Vagina (tissue), 2 donors: ENCODE measurements around the gene PRKAG2. TPM values are rescaled to one million over a fixed set of nuclear protein-coding genes. Genes with fewer than 3 reads are reported as not detected.

Source experiments
- DNase-seq, 2 donors: peaks; one replicate each; pipeline ENCODE4 v3.0.0-alpha.2; 2017; ENCODE audit errors: extremely low spot score in 2 of 2
- H3K27ac ChIP-seq: fragments of 200-600 bp; sonication (generic); one replicate; pipeline ENCODE4 v1.5.1; 2019
- H3K27me3 ChIP-seq: fragments of 200-600 bp; sonication (generic); one replicate; pipeline ENCODE4 v1.5.1; 2019
- H3K36me3 ChIP-seq, 2 donors: fragments of 200-600 bp; sonication (generic); one replicate each; pipeline ENCODE4 v1.5.1; 2017 to 2019
- H3K4me1 ChIP-seq: fragments of 200-600 bp; sonication (generic); one replicate; pipeline ENCODE4 v1.5.1; 2019
- H3K4me3 ChIP-seq, 2 donors: fragments of 200-600 bp; sonication (generic); 1 replicate in 1 of 2; 2 replicates in 1 of 2; pipeline ENCODE4 v1.5.1; 2016 to 2019
- H3K9me3 ChIP-seq: fragments of 200-600 bp; sonication (generic); one replicate; pipeline ENCODE4 v1.5.1; 2019
- CTCF ChIP-seq, 3 experiments: fragments of 450-650 bp in 2 of 3; fragments of 200-600 bp in 1 of 3; sonication (generic) in 1 of 3; IDR thresholded peaks; one replicate each; pipeline ENCODE4 v1.5.1; 2017 to 2019; ENCODE audit warnings: antibody characterized with exemption in 3 of 3, mild to moderate bottlenecking in 2 of 3, moderate library complexity in 2 of 3
- POLR2A ChIP-seq, 2 donors: fragments of 450-650 bp; IDR thresholded peaks; one replicate each; pipeline ENCODE4 v1.6.1; 2017; ENCODE audit warnings: antibody characterized with exemption in 2 of 2, mild to moderate bottlenecking in 2 of 2, moderate library complexity in 2 of 2
- POLR2AphosphoS5 ChIP-seq, 2 donors: sonication (generic); formaldehyde crosslinking; IDR thresholded peaks; one replicate each; pipeline ENCODE4 v1.9.0; 2017; ENCODE audit warnings: antibody characterized with exemption in 2 of 2, mild to moderate bottlenecking in 2 of 2, low read depth in 1 of 2; ENCODE audit not compliant: insufficient read depth in 1 of 2
- intact Hi-C: fragments of 100-400 bp; cut with DNase I; formaldehyde crosslinking; loops from one replicate; pipeline ENCODE4 v1.15.1; 2023
- total RNA-seq: library from RNA; depleted of rRNA; stranded (reverse); fragments of >200 nt; gene quantifications from one replicate; pipeline ENCODE4 v1.2.3, GENCODE V29; 2016

PRKAG2 gene
- total RNA-seq, 1 donor from 2014 or later, result 25.0 TPM

- Histone ChIP-seq H3K36me3 (no peaks in the 10 kb centered on the region), H3K27ac (no peak overlapping the region), H3K4me1 (peaks cover 12% of the 10 kb centered on the region), H3K9me3 (no peaks in the 10 kb centered on the region), H3K27me3 (no peaks in the 10 kb centered on the region), H3K4me3 (no peak overlapping the region)
- DNase-seq, result no peak
- intact Hi-C loops, result loop anchor here (5.0 to 10.0 kb wide), 2 partner anchors 72 to 204 kb away; no protein-coding TSS in a partner anchor
- TF ChIP-seq POLR2AphosphoS5 (IDR thresholded peaks at IDR 0.05; ENCODE audit: insufficient read depth in 1 of 2, low read depth in 1 of 2) (no peak), CTCF (IDR thresholded peaks at IDR 0.05) (no peak), POLR2A (IDR thresholded peaks at IDR 0.05) (no peak)
These were observed 96.3 kb downstream of the PRKAG2 start for GRCh38 chr7:151780631-151781030.

- TF ChIP-seq POLR2AphosphoS5 (IDR thresholded peaks at IDR 0.05; ENCODE audit: insufficient read depth in 1 of 2, low read depth in 1 of 2), result no peak
- no peak for TF ChIP-seq POLR2A (IDR thresholded peaks at IDR 0.05)
- TF ChIP-seq CTCF (IDR thresholded peaks at IDR 0.05), result no peak
- intact Hi-C loops, result loop anchor here (5.0 to 10.0 kb wide), 3 partner anchors 73 to 205 kb away; no protein-coding TSS in a partner anchor
These were observed 97.2 kb downstream of the PRKAG2 start for GRCh38 chr7:151779678-151780077.

GRCh38 chr7:151779255-151779654 lies 97.7 kb downstream of the PRKAG2 start:
- intact Hi-C loops, result loop anchor here (10.0 kb wide), 1 partner anchor 156 kb away; no protein-coding TSS in a partner anchor
- Histone ChIP-seq H3K4me1 (peaks cover 12% of the 10 kb centered on the region), H3K27me3 (no peaks in the 10 kb centered on the region), H3K27ac (no peak overlapping the region), H3K36me3 (no peaks in the 10 kb centered on the region), H3K9me3 (no peaks in the 10 kb centered on the region), H3K4me3 (no peak overlapping the region)
- DNase-seq, result no peak
- TF ChIP-seq POLR2A (IDR thresholded peaks at IDR 0.05) (no peak), POLR2AphosphoS5 (IDR thresholded peaks at IDR 0.05; ENCODE audit: insufficient read depth in 1 of 2, low read depth in 1 of 2) (no peak), CTCF (IDR thresholded peaks at IDR 0.05) (no peak)

More at GRCh38 chr7:151779678-151780077, 97.2 kb downstream of the PRKAG2 start:
- H3K27ac ChIP-seq, result no peak overlapping the region
- H3K4me3 ChIP-seq, result no peak overlapping the region
- no peaks in the 10 kb centered on the region for H3K36me3 ChIP-seq
- DNase-seq, result no peak
- H3K27me3 ChIP-seq, result no peaks in the 10 kb centered on the region
- H3K9me3 ChIP-seq, result no peaks in the 10 kb centered on the region
- peaks cover 12% of the 10 kb centered on the region for H3K4me1 ChIP-seq

GRCh38 chr7:151777908-151778670 lies 98.8 kb downstream of the PRKAG2 start:
- no peaks in the 10 kb centered on the region for H3K36me3 ChIP-seq

More at GRCh38 chr7:151777908-151778670, 98.8 kb downstream of the PRKAG2 start:
- no peak overlapping the region for H3K4me3 ChIP-seq
- H3K4me1 ChIP-seq, result peaks cover 7% of the 10 kb centered on the region
- no peaks in the 10 kb centered on the region for H3K9me3 ChIP-seq
- no peak for TF ChIP-seq POLR2AphosphoS5 (IDR thresholded peaks at IDR 0.05; ENCODE audit: insufficient read depth in 1 of 2, low read depth in 1 of 2)
- TF ChIP-seq POLR2A (IDR thresholded peaks at IDR 0.05), result no peak
- TF ChIP-seq CTCF (IDR thresholded peaks at IDR 0.05), result no peak
- no peak for DNase-seq
- no peaks in the 10 kb centered on the region for H3K27me3 ChIP-seq
- intact Hi-C loops, result loop anchor here (10.0 kb wide), 1 partner anchor 157 kb away; no protein-coding TSS in a partner anchor
- no peak overlapping the region for H3K27ac ChIP-seq
